ENCODE results near the gene ADPRS.

ADPRS gene

GRCh38 chr1:36111151-36111550, 22.5 kb downstream of the ADPRS start:
- no peak for DNase-seq

GRCh38 chr1:36112823-36113222, 24.1 kb downstream of the ADPRS start:
- DNase-seq: no peak

GRCh38 chr1:36114371-36114770, 25.7 kb downstream of the ADPRS start:
- DNase-seq: no peak

- DNase-seq: no peak
Observed at GRCh38 chr1:36115200-36115669, 26.5 kb downstream of the ADPRS start.

GRCh38 chr1:36115931-36116330, 27.2 kb downstream of the ADPRS start:
- no peak for DNase-seq

GRCh38 chr1:36116901-36117300, 28.2 kb downstream of the ADPRS start:
- no peak for DNase-seq

GRCh38 chr1:36118447-36119204, 29.9 kb downstream of the ADPRS start:
- DNase-seq: no peak

GRCh38 chr1:36119456-36119855, 30.8 kb downstream of the ADPRS start:
- DNase-seq: no peak

GRCh38 chr1:36122062-36123030, 33.7 kb downstream of the ADPRS start:
- no peak for DNase-seq

- DNase-seq: no peak
Observed at GRCh38 chr1:36123356-36123755, 34.7 kb downstream of the ADPRS start.

GRCh38 chr1:36124404-36125128, 35.9 kb downstream of the ADPRS start:
- DNase-seq: no peak

GRCh38 chr1:36125129-36125991, 36.7 kb downstream of the ADPRS start, which contains the start of gene COL8A2:
Gene COL8A2, minus strand, starts transcription at chr1:36125222. Its CDS starts 24,980 bp downstream, at chr1:36100242.
- DNase-seq: no peak

- DNase-seq: no peak
Observed at GRCh38 chr1:36126005-36126716, 37.5 kb downstream of the ADPRS start.

GRCh38 chr1:36126797-36127500, 38.3 kb downstream of the ADPRS start:
- DNase-seq: no peak

GRCh38 chr1:36128126-36128904, 39.6 kb downstream of the ADPRS start:
- DNase-seq: no peak

- DNase-seq: no peak
Observed at GRCh38 chr1:36128905-36129206, 40.2 kb downstream of the ADPRS start.

GRCh38 chr1:36132029-36132428, 43.3 kb downstream of the ADPRS start:
- DNase-seq: no peak

- no peak for DNase-seq
Observed at GRCh38 chr1:36133484-36133883, 44.8 kb downstream of the ADPRS start.

- DNase-seq: no peak
Observed at GRCh38 chr1:36134031-36134430, 45.3 kb downstream of the ADPRS start.

All from activated naive CD4-positive, alpha-beta T cell treated with Interleukin-2 at 50 U/mL for 16 hours (primary cell).